ENCODE measurements around the gene HSPA1A.

DNA sequence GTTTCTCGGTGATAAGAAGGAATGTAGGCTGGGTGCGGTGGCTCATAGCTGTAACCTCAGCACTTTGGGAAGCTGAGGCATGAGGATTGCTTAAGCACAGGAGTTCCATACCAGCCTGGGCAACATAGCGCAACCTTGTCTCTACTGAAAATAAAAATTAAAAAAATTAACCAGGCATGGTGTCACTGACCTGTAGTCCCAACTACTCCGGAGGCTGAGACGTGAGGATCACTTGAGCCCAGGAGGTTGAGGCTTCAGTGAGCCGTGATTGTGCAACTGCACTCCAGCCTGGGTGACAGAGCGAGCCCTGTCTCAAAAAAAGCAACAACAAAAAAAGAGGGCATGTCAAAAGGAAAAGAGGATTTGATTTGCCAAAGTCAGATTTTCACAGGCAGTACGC, 43.4 kb downstream of the HSPA1A start:
- TF ChIP-seq POLR2AphosphoS5 (IDR thresholded peaks at IDR 0.05; ENCODE audit: low read depth, low read length) (no peak), TAF1 (IDR thresholded peaks at IDR 0.05; ENCODE audit: borderline replicate concordance, insufficient read depth, low read length) (no peak), SIN3A (IDR thresholded peaks at IDR 0.05; ENCODE audit: borderline replicate concordance, insufficient read depth, low read length) (no peak), FOXP2 (optimal IDR thresholded peaks at IDR 0.05; ENCODE audit: borderline replicate concordance, extremely low read depth, extremely low read length, insufficient read depth) (no peak)
- TF ChIP-seq, protein P1, sequence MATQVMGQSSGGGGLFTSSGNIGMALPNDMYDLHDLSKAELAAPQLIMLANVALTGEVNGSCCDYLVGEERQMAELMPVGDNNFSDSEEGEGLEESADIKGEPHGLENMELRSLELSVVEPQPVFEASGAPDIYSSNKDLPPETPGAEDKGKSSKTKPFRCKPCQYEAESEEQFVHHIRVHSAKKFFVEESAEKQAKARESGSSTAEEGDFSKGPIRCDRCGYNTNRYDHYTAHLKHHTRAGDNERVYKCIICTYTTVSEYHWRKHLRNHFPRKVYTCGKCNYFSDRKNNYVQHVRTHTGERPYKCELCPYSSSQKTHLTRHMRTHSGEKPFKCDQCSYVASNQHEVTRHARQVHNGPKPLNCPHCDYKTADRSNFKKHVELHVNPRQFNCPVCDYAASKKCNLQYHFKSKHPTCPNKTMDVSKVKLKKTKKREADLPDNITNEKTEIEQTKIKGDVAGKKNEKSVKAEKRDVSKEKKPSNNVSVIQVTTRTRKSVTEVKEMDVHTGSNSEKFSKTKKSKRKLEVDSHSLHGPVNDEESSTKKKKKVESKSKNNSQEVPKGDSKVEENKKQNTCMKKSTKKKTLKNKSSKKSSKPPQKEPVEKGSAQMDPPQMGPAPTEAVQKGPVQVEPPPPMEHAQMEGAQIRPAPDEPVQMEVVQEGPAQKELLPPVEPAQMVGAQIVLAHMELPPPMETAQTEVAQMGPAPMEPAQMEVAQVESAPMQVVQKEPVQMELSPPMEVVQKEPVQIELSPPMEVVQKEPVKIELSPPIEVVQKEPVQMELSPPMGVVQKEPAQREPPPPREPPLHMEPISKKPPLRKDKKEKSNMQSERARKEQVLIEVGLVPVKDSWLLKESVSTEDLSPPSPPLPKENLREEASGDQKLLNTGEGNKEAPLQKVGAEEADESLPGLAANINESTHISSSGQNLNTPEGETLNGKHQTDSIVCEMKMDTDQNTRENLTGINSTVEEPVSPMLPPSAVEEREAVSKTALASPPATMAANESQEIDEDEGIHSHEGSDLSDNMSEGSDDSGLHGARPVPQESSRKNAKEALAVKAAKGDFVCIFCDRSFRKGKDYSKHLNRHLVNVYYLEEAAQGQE (IDR thresholded peaks at IDR 0.05; ENCODE audit: insufficient read depth in 1 of 2, low read depth in 2 of 2, low read length in 2 of 2): no peak

All from PFSK-1 (cell line).